Tibial nerve (tissue), 3 donors: ENCODE results near the gene ELMO1.

Experiments used
- POLR2A ChIP-seq, 2 donors: fragments of 450-650 bp; IDR thresholded peaks; one replicate each; pipeline ENCODE4 v1.6.1; 2017; ENCODE audit warnings: antibody characterized with exemption in 2 of 2, mild to moderate bottlenecking in 2 of 2, moderate library complexity in 2 of 2
- TF ChIP-seq, protein P1 (sequence below), 5 experiments: fragments of 200-600 bp in 3 of 5; fragments of 450-650 bp in 2 of 5; sonication (generic) in 3 of 5; IDR thresholded peaks; one replicate each; pipeline ENCODE4 v1.5.1; 2016 to 2019; ENCODE audit warnings: antibody characterized with exemption in 5 of 5, mild to moderate bottlenecking in 3 of 5, moderate library complexity in 2 of 5

DNA sequence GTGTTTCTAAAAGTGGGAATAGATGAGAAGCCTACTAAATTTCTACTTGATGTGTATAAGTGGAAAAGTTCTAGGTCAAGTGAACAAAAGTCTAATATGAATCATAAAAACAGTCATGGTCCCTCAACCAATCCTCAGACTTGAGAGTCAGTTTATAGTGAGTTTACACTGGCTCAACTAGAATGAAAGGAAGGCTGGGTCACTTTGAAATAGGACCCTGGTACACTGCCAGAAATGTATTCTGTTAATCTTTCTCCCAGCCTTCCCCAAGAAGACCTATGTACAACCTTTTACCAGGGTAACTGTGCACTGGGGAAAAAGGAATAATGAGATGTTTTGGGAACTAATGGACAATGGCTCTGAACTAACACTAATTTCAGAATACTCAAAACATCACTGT lies 17.3 kb downstream of the ELMO1 start:
- TF ChIP-seq, protein P1, sequence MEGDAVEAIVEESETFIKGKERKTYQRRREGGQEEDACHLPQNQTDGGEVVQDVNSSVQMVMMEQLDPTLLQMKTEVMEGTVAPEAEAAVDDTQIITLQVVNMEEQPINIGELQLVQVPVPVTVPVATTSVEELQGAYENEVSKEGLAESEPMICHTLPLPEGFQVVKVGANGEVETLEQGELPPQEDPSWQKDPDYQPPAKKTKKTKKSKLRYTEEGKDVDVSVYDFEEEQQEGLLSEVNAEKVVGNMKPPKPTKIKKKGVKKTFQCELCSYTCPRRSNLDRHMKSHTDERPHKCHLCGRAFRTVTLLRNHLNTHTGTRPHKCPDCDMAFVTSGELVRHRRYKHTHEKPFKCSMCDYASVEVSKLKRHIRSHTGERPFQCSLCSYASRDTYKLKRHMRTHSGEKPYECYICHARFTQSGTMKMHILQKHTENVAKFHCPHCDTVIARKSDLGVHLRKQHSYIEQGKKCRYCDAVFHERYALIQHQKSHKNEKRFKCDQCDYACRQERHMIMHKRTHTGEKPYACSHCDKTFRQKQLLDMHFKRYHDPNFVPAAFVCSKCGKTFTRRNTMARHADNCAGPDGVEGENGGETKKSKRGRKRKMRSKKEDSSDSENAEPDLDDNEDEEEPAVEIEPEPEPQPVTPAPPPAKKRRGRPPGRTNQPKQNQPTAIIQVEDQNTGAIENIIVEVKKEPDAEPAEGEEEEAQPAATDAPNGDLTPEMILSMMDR (IDR thresholded peaks at IDR 0.05): no peak
- no peak for TF ChIP-seq POLR2A (IDR thresholded peaks at IDR 0.05)
